Mucosa of gallbladder (tissue), 1 donor: Measurements from ENCODE around the gene THBD. TPM values are rescaled to one million over a fixed set of nuclear protein-coding genes. Genes with fewer than 3 reads are reported as not detected.
"Not testable (repeated sequence)": the region's sequence is repeated elsewhere in the genome, so short reads cannot be mapped to it uniquely, and the experiment has no call there.

Experiments used
- DNase-seq: peaks from one replicate; pipeline ENCODE4 v3.0.0-alpha.2; 2020; ENCODE audit warnings: low spot score
- total RNA-seq: library from RNA; stranded (reverse); gene quantifications from one replicate; pipeline ENCODE4 v1.2.1, GENCODE V29; 2021
- donor health status: DM: no; HTN: no; CAD: no.

THBD gene
- total RNA-seq, 1 donor from 2014 or later = 11.6 TPM

GRCh38 chr20:23035731-23036130, 13.7 kb downstream of the THBD start:
- no peak for DNase-seq

DNA sequence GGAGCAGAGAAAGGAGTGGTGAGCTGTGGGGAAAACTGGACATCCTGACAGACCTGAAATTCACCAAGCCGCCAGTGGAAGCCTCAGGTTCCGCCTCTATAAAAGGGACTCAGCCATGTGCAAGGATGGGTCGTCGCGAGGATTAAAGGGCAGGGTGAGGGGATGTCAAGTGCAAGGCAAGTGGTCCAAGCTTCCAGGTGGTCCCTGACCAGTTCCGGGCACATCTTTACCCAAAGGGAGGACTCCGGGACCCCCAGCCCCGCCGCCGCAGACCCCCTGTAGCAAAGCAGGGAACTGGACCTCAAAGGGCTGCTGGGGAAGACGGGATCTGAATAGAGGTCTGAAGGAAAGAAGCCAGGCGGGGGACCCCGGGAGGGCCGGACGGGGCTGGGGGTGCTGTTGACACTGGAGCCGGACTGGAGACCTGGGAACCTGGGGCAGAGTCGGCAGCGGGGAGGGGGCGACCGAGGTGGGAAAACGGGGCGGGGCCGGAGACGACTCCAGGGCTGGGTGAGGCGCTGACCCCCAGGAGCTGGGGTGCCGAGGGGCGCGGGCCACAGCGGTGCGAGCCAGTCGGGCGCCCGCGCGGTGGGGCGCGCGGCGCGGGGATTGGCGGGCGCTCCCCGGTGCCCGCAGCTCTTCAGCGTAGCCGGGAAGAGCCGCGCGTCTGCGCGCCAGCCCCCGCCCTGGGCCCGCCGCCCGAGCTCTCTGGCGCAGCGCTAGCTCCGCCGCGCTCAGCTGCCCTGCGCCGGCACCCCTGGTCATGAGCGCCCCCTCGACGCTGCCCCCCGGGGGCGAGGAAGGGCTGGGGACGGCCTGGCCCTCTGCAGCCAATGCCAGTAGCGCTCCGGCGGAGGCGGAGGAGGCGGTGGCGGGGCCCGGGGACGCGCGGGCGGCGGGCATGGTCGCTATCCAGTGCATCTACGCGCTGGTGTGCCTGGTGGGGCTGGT, 14.5 kb downstream of the THBD start, which contains the start of gene SSTR4:
Gene SSTR4 (plus strand): TSS at position 592 of the 951 bp plus-strand sequence. CDS start 172 bp downstream, at position 764.
- no peak for DNase-seq

DNA sequence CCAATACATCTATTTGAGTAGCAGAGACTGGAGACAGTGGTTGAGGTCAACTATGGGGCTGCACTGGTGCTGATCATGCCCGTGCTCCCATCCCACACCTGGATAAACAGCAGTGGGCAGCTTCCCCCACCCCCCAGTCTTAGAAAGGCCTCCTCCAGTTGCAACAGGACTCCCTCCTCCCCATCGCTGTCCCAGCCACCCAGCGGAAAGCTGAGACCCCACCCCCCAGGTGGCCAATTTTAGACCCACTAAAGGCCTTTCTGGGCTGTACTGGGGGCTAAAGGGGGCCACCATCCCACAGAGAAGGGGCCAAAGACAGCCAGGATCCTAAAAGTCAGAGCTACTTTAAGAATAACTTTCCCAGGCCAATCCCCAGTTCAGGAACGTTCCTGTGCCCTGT, 15.6 kb downstream of the THBD start:
- DNase-seq = no peak

DNA sequence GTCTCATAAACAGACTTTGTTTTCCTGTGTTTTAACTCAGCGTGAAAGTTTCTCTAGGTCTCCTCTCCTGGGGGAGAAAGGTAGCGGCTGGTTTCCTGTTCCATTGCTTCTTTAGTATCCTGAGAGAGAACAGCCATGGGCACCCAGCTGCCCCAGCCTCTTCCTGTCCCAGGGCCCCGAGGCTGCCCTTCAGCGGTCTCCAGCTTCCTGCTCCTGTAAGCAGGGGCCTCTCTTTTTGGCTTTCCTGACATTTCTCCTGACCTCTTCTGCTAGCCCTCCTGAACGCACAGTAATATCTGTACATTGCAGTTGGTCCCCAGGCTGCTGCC, 16.8 kb downstream of the THBD start:
- no peak for DNase-seq

DNA sequence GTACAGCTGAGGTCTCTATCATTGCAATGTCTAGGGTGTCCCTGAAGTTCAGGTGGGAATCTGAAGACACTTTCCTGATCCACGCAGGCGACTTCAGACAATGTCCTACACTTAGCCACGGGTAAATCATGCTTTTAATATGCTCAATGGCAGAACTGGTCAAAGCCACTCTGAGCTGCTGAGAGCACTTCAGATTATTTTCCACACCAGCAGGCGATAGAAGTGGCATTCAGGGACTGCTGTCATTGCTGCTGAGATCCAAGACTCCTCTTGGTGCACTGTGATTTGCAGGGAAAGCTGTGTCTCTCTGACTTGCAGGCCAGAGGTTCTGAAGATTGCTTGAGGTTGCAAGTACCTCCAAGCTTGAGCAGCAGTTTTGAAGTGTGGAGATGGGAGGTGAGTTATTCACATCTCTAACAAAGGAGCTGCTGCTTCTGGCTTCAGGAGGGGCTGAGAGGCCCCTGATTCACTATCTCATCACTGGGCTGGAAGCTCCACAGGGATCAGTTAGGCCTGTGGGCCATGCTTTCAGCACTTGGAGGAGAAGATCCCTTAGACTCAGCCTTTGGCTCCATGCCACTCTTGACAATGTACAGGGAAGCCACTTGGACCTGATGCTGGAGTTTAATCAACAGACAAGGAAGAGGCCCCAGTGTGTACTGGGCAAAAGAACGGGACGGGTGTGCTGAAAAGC, 17.3 kb downstream of the THBD start:
- DNase-seq = no peak

- no peak for DNase-seq
Observed at GRCh38 chr20:23031346-23031745, 18.1 kb downstream of the THBD start.

DNA sequence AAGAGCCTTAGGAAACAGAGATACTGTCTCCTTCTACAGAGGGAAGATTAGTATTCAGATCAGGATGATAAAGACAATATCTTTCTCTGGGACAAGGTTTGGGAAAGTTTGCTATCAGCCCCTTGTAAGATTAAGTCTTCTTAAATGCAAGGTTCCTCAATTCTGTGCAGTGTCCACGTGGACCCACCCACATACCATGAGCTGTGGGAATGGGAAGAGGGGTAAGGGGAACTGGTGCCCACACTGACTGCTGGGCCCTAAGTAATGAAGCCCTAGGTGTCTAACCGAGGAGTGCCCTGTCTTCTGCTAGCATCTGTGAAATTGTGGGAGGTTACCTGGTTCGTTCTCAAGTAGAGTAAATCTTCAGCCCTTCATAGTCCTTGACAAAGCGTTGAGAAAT, 20.1 kb downstream of the THBD start:
- no peak for DNase-seq

DNA sequence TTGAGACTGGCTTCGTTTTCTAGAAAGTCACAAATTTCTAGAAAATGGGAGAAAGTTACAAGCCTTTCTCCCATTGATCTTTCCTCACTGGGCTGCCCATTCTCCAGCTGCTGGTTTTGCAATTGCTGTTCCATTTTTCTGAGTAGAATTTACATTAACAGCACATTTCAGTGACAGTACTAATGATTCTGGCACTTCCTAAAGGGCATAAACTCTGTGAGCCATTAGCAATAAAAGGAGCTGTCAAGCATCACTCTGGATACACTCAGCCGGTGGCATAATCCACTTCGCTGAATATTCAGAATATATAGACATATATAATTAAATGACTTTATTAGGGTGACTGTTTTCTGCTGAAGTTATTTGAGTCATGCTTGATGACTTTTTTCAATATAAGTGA, 21.1 kb downstream of the THBD start:
- no peak for DNase-seq

- DNase-seq = no peak
Observed at GRCh38 chr20:23027721-23028120, 21.8 kb downstream of the THBD start.

- DNase-seq = not testable (repeated sequence)
Observed at GRCh38 chr20:23025503-23025902, 24.0 kb downstream of the THBD start.

- no peak for DNase-seq
Observed at GRCh38 chr20:23024701-23025100, 24.8 kb downstream of the THBD start.

- no peak for DNase-seq
Observed at GRCh38 chr20:23023621-23024177, 25.8 kb downstream of the THBD start.

DNA sequence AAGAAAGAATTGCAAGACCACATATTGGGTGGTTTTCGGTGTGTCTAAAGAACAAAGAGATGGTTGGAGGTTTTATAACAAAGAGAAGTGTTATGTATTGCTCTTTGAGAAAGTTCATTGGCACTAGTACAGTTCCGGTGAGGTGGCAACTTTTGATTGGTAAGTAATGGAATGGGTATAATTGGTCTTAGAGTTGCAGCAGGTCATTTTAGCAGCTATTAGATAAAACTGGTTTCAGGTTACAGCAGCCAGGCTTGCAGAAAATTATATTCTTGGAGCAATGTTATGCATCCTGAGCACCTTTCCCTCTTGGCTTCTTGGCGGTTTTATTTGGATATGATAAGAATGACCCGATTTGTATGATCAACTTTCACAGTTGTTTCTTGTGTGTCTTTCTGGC, 26.6 kb downstream of the THBD start:
- no peak for DNase-seq

DNA sequence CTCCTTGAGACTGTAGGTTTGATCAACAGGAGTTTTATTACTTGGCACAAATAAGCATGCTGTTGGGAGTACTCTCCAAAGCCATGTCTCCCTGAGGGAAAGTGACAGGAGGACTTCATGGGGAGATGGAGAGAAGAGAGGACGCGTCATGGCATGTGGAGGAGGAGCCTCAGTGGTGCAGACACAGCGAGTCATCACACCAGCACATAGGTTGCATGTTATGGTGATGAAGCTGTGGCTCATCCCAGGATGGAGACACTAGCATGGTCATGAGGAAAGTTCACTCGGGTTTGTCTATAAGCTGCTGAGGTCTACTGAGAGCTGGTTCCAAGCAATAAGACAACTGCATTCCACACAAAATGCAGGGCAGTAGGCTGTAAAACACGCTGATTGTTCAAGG, 27.5 kb downstream of the THBD start:
- DNase-seq = no peak

DNA sequence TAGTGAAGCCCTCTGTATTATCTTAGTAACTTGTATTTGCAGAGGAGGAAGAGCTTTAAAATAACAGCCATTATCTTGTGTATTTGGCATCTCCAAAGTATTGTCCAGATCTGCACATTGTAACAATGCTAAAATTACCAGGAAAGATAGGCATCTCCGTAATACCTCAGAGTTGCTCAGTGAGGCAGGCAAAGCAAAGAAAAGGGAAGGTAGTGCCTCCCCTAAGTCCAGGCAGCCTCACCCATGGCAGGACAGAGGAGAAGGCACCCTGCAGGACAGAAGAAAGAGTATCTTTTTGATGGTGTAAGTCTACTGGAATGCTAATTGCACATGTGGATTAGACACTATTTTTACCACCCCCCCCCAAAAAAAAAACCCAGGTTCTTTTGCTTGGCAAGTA, 27.9 kb downstream of the THBD start:
- no peak for DNase-seq

GRCh38 chr20:23020230-23021018, 29.0 kb downstream of the THBD start:
- no peak for DNase-seq

DNA sequence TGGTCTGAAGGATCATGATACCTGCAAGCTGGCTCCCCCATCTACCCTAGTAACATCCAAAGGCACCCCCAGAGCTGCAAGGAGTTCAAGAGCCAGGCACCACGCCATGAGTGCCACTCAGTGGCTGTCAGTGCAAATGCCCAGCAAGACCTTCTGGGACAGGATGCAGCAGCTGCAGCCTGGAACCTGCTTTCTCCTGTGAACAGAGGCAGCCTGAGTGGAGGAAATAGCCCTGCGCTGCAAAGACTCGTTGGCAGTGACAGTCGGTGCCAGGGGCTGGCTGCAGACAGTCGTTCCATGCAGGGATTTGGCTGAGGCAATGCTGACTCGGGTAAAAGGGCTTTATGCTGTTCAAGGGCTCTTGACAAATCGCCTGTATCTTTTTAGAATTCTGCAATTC, 30.1 kb downstream of the THBD start:
- no peak for DNase-seq

- DNase-seq = no peak
Observed at GRCh38 chr20:23018941-23019340, 30.5 kb downstream of the THBD start.

GRCh38 chr20:23018432-23018831, 31.0 kb downstream of the THBD start:
- no peak for DNase-seq

DNA sequence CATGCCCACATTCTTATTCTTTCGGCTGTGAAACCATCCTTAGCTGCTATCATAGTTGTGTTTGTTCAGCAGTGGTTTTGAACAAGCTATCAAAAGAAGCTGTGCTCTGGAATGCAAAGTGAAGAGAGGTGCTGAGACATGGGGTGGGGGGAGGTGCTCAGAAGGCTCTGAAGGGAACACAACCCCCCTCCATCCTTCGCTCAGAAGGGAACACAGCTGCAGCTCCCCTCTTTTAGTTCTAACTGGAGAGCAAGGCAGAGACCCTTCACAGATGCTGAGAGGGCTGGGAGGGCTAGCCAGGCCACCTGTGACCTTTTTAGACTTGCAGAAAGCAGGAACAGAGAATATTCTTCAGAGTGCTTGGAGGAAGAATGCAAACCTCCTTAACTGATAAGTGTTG, 32.0 kb downstream of the THBD start:
- no peak for DNase-seq

- DNase-seq = no peak
Observed at GRCh38 chr20:23013429-23013828, 36.0 kb downstream of the THBD start.
